ENCODE results near the gene TENM4. TPM values are rescaled to one million over a fixed set of nuclear protein-coding genes. Genes with fewer than 3 reads are reported as not detected.

TENM4 gene
- total and polyA plus RNA-seq, 4 donors = 0.02 to 0.33 (median 0.14) TPM

- Histone ChIP-seq H3K4me1 (ENCODE audit: control insufficient read depth in 4 of 4, insufficient read depth in 4 of 4, low read length in 3 of 4) (no peaks in the 10 kb centered on the region), H3K36me3 (ENCODE audit: control insufficient read depth in 4 of 4, insufficient read depth in 3 of 4, low read depth in 1 of 4, low read length in 3 of 4) (no peaks in the 10 kb centered on the region), H3K27me3 (ENCODE audit: control insufficient read depth in 4 of 4, insufficient read depth in 4 of 4, low read length in 3 of 4) (peaks cover 0 to 3% (median 0%) of the 10 kb centered on the region in 4 donors), H3K27ac (ENCODE audit: low read depth in 1 of 2, low read length in 2 of 2) (no peak overlapping the region), H3K4me3 (ENCODE audit: low read depth in 1 of 3, low read length in 3 of 3) (no peak overlapping the region), H3K9ac (ENCODE audit: low read depth in 1 of 2, low read length in 2 of 2) (no peak overlapping the region), H3K9me3 (ENCODE audit: control insufficient read depth in 4 of 4, low read length in 3 of 4) (no peaks in the 10 kb centered on the region)
- DNase-seq (ENCODE audit: low spot score) = no peak
- 88% methylated on average over 1 of the region's 1 CpG for whole genome bisulfite sequencing
- TF ChIP-seq HNF4A (conservative IDR thresholded peaks at IDR 0.05) (no peak), CTCF (IDR thresholded peaks at IDR 0.05; ENCODE audit: low read depth, low read length, missing input control) (no peak), RXRA (IDR thresholded peaks at IDR 0.05) (no peak), TAF1 (conservative IDR thresholded peaks at IDR 0.05) (no peak)
- TF ChIP-seq, protein P1, sequence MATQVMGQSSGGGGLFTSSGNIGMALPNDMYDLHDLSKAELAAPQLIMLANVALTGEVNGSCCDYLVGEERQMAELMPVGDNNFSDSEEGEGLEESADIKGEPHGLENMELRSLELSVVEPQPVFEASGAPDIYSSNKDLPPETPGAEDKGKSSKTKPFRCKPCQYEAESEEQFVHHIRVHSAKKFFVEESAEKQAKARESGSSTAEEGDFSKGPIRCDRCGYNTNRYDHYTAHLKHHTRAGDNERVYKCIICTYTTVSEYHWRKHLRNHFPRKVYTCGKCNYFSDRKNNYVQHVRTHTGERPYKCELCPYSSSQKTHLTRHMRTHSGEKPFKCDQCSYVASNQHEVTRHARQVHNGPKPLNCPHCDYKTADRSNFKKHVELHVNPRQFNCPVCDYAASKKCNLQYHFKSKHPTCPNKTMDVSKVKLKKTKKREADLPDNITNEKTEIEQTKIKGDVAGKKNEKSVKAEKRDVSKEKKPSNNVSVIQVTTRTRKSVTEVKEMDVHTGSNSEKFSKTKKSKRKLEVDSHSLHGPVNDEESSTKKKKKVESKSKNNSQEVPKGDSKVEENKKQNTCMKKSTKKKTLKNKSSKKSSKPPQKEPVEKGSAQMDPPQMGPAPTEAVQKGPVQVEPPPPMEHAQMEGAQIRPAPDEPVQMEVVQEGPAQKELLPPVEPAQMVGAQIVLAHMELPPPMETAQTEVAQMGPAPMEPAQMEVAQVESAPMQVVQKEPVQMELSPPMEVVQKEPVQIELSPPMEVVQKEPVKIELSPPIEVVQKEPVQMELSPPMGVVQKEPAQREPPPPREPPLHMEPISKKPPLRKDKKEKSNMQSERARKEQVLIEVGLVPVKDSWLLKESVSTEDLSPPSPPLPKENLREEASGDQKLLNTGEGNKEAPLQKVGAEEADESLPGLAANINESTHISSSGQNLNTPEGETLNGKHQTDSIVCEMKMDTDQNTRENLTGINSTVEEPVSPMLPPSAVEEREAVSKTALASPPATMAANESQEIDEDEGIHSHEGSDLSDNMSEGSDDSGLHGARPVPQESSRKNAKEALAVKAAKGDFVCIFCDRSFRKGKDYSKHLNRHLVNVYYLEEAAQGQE (IDR thresholded peaks at IDR 0.05) = no peak
Measured at GRCh38 chr11:78603792-78604191, 837.0 kb downstream of the TENM4 start.

Small RNAs within 50 kb of the gene (small RNA-seq; reads per million reads assigned to genes)
- gene MIR5579 = not detected
- 1.00 reads per million, percentile 78 among the genes with 10 or more reads in this experiment for gene MIR708
